ENCODE results near the gene CCND3.

DNA sequence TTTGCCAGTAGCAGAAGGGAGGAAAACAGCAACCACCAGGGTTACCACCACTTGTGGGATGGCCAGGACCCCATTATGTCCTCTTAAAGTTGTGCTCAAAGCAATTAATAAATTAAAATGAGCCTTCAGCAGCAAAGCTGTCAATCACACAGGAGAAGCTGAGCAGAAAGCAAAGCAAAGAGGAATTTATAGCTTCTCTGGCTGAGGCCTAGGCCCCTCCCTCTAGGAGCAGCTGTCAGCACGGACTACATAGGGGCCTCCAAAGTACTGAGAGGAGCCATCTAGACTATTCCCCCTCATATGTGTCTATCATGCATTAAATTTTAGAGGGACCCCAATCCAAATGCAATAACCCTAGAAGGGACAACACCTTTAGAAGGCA lies 6.4 kb downstream of the CCND3 start:
- TF ChIP-seq, protein P1, sequence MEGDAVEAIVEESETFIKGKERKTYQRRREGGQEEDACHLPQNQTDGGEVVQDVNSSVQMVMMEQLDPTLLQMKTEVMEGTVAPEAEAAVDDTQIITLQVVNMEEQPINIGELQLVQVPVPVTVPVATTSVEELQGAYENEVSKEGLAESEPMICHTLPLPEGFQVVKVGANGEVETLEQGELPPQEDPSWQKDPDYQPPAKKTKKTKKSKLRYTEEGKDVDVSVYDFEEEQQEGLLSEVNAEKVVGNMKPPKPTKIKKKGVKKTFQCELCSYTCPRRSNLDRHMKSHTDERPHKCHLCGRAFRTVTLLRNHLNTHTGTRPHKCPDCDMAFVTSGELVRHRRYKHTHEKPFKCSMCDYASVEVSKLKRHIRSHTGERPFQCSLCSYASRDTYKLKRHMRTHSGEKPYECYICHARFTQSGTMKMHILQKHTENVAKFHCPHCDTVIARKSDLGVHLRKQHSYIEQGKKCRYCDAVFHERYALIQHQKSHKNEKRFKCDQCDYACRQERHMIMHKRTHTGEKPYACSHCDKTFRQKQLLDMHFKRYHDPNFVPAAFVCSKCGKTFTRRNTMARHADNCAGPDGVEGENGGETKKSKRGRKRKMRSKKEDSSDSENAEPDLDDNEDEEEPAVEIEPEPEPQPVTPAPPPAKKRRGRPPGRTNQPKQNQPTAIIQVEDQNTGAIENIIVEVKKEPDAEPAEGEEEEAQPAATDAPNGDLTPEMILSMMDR (IDR thresholded peaks at IDR 0.05) = no peak
- TF ChIP-seq POLR2A (IDR thresholded peaks at IDR 0.05) (no peak), POLR2AphosphoS5 (IDR thresholded peaks at IDR 0.05) (no peak)

All from gastroesophageal sphincter (tissue), 3 donors.